GM18502 (cell line): Measurements from ENCODE around the gene NRF1.
"Not testable (repeated sequence)": the region's sequence is repeated elsewhere in the genome, so short reads cannot be mapped to it uniquely, and the experiment has no call there.

Experiments
- ATAC-seq: cut with Tn5 transposase; IDR thresholded peaks from one replicate; pipeline ENCODE4 v1.9.1; 2021; ENCODE audit warnings: mild to moderate bottlenecking; ENCODE audit not compliant: unreplicated experiment, poor library complexity

NRF1 gene

DNA sequence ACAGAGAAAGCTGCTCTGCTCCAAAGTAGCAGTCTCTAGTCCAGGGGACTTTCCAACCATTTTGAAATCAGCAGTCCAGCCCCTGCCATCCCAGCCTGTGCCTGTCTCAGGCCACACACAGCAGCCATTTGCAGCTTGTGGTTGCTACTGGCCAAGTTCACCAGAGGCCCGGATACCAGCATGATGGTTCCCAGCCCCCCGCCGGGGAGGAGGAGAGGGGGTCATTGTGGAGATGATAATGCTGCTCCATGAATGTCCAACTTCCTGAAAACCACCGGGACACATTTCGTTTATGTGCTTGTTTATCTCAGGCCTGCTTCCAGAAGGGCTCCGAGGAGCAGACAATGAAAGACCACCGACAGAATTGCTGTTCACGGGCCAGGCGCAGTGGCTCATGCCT, 181.2 kb downstream of the NRF1 start:
- no peak for ATAC-seq

DNA sequence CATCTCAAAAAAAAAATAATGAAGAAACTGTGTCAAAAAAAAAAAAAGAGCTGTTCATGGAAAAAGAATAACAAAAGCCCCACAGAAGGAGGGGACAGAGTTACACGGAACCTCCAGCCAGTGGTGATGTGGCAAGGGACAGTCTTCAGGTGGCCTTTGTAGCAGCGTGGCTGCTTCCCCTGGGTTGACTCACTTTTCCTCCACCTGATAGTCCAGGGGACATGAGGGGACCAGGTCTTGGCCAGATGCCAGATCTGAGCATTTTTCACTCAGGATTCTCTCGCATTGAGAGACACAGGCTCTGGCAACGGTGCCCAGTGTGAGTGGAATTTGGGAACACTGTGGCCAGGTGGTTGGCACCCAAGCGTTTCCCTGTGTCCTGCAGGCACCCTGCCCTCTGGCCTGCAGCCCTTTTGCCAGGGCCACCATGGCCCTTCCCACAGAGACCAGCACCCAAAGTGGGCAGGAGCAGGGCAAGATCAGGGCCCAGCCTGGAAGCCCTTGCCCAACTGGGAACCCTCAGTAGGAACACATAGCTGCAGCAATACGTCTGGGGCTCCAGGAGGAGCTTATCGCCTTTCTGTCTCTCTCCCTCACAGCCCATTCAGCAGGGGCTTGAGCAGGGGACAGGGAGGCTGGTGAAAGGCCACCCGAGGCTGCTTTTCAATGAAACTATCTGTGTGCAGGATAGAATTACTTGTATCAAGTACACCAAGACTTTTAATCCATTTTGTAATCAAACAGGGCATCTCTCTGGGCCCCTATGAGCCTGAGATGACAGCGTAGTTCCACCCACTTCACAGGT, 182.2 kb downstream of the NRF1 start:
- no peak for ATAC-seq

DNA sequence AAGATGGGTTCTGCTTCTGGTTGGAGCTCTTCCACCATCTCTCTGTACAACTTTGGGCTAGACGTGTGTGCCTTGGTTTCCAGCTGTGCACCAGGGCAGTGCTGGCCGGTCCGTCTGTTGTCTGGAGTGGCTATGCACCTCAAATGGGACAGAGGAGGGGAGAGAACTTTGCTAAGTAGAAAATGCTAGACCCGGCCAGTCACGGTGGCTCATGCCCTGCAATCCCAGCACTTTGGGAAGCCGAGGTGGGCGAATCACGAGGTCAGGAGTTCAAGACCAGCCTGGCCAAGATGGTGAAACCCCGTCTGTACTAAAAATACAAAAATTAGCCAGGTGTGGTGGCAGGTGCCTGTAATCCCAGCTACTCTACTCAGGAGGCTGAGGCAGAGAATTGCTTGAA, 182.9 kb downstream of the NRF1 start:
- ATAC-seq, result not testable (repeated sequence)

DNA sequence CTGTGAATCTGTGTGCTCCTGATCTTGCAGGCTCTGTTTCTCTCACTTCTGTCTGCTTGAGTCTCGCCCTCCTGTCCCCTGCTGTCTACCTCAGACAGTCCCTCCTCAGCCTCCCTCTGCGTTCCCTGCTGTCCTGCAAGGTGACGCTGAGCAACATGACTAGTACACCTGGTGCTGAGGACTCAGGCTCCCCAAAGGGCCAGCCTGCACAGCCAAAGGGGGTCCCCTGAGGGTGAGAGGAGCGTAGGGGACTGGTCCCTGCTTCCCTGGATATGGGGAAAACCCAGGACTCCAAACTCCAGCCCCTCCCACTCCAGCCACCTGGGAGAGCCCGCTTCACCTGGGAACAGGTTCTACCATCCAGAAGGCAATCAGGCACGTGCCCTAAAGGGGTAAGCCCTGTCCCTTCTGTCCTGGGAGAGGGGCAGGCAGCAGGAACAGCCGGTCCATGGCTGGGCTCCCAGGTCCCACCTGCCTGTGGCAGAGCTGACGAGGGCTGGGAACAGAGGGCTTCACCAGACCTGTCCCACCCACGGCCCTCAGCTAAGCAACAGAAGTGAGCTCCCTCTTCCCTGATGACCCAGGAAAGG, 184.8 kb downstream of the NRF1 start:
- no peak for ATAC-seq

DNA sequence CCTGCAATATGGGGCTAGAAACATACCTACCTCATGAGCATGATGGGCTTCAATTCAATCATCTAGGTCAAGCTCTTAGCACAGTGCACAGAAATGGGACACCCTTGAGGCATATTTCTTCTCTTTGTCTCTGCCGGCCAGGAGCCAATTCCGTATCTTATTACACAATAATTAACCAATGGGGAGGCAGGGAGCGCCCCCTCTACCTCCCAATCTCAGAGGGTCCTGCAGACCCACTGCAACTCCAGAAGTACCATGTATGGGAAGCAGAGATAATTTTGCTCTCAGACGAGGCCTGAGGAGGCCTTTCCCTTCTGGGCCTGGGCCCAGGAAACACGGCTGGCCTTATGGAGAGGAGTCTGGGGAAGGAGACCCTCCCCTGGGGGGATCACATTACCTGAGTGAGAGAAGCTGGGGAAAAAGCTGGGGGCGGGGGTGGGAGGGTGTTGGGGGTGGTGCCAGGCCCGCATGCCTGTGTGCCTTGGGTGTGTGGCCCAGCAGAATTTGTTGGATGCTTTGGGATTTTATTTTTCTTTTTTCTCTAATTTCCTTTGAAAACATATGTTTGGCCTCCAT, 185.8 kb downstream of the NRF1 start:
- ATAC-seq, result no peak

DNA sequence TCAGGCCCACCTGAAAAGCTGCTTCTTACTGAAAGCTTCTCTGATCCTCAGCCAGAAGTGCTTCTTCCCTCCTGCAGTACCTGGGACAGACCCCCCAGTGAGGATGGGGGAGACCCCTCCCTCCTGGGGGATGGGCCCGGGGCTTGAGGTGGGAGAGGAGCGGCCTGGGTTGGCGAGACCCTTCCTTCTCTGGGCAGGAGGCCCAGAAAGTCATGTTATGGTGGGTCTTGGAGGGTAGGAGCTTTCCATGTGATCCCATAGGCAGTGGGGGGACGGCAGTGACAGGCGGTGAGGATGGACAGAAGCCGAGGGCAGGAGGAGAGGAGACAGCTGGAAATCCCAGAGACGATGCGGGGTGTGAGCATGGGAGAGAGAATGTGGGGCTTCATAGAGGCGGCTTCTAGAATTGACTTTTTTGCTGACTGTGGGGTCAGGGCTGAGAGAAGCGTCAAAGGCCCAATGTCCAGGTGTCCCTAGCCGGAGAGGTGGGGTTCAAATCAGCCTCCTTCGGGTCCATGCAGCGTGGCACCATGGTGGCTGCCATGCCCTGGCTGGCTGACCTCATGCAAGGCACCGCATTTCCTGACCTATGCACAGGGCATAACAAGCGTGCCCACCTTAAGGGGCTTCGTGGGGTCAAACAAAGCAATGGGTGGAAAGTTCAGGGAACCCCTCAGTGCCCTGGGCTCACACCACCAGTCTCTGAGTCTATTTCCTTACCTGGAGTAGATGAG, 187.3 kb downstream of the NRF1 start:
- ATAC-seq, result no peak

DNA sequence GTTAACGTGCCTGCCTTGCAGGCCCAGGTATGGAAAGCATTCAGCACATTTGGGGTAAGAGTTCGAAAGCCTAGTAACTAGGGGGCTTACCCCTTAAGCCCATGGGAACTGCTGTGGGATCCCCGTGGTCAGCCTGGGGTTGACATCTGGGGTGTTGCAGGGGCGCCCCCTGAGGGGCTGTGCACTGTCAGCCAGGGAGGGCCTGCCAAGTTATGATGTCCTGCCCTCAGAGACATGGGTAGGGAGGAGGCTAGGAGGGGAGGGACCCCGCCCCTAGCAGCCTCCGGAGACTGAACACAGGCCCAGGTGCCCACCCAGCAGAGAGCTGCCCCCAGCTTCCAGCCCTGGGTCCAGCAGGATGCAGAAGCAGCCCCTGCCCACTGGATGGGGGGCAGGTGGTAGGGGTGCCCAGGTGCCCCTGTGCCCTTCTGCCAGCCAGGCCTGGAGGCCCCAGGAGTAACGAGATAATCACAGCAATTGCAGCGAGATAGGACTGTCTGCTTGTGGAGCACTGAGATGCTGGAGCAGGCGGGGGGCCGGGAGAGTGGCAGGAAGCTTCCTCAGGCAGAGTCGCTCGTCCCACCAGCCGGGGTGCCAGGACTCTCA, 187.9 kb downstream of the NRF1 start:
- no peak for ATAC-seq

DNA sequence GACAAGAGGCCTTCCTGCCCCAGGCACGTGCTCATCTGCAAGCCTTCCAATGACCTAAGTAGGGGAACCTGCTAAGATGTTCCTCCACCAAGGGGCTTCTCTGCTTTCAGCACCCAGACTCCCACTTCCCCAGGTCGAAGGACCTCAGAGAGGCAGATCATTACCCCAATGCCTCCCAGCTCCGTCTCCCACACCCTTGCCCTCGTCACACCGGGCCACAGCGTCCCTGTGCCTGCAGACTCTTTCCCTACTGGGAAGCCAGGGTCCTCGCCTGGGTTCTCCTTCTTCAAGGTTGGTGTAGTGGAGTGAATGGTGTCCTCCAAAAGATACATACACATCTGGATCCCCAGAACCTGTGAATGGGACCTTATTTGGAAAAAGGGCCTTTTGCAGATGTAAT, 189.4 kb downstream of the NRF1 start:
- no peak for ATAC-seq

DNA sequence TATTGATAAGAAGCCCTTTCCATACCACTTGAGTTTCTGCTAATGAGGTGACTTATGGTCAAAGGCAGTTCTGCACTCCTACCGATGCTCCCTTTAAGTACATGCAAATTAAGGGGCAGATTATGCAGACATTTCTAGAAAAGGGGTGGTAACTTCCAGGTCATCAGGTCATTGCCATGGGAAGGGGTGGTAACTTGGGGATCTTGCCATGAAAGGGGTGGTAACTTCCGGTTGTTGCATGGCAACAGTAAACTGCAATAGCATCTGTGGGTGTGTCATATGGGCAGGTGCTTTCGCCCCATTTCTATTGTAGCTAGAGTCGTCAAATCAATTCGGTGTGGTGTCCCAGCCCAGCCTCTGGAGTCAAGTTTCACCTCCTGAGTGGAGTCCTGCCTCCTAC, 190.4 kb downstream of the NRF1 start:
- no peak for ATAC-seq

DNA sequence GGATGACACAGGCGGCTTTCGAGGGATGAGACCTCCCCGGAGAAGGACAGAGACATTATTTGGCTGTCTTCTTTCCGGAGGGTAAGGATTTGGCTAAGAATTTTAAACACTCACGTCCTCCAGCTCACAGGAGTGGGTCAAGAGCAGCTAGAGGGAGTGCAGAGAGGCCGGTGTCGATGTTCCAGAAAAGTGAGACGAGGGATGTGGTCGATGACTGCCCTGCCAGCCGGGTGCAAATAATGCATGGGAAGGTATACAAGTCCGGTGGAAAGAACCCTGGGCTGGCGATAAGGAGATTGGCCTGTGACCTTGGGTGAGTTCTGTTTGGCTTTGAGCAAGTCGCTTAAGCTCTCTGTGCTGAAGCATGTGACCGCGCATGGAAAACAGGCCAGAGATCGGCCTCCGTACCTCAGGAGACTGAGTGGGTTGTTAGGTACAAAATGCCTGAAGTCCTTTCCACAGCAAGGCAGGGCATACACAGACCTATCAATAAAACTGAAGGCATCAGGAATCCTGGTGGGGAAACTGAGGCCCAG, 192.1 kb downstream of the NRF1 start:
- ATAC-seq, result no peak

DNA sequence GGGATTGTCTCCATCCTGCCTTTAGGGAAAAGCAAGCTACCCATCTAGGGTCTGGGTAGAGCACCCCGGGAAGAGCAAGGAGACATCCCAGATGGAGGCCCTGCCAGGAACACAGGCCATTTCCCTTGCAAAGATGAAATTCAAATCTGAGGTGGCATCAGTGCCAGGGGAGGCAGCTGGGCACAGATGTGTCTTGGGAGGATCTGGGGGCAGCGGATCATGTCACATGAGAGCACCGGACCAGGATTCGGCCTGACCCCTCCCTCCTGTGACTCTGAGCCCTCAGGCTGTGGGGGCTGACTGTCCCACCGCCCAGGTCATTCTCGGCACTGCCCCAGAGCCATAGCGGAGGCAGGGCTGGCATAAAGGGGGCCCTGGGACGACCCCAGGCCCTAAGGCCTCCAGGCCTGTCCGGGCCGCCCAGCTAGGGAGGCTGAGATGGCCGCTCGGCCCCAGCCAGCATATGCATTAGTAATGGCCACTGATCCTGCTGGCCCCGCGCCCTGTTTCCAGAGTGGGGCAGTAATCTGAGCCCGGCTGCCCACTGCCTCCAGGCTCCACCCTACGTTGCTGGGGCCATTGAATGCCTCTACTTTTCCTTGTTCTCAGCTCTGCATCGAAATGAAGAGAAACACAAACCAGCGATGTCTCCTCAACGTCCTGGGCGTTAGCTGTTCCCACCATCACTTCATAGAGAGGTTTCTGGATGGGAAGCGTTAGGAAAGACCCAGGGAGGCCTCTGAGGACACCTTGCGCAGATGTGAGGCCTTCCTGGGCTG, 192.8 kb downstream of the NRF1 start:
- no peak for ATAC-seq

DNA sequence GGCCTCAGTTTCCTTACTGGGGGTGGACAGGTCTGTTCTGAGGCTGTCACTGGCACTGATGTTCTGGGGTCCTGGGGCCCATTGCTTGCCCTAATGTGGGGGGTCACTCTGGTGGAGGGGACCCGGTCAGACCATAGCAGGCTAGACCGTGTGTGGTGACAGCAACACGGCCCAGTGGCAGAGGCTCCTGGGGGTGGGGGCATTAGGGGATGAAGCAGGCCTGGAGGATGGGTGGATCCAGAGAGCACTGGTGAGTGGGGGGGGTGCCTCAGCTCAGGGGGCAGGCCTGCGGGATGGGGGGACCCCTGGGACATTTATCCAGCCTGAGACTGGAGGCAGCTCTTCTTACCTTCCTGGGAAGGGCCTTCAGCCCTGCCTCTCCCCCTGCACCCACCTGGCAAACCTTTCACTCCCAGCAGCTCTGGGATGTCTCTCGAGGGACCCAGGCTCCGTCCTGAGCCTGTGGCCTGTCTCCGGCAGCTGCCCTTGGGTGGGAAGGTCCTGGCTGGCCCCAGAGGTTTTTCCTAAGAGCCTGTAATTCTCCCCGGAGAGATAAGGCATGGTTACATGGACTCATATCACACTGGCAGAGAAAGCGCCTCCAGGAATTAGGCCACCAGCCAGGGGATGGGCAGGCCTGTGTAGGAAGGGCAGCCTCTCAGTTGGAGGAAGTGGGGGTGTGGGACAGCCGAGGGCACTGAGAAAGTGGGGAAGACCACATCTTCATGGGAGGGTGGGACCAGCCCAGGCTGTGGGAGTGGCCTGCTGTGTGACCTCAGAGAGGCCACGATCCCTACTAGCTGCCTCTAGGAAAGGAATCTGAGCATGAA, 193.6 kb downstream of the NRF1 start:
- no peak for ATAC-seq
